HG02763 (cell line): Measurements from ENCODE around the gene C10orf105.

Experiments
- ATAC-seq: cut with Tn5 transposase; IDR thresholded peaks from one replicate; pipeline ENCODE4 v1.9.1; 2021; ENCODE audit warnings: mild to moderate bottlenecking, moderate library complexity; ENCODE audit not compliant: unreplicated experiment

Gene C10orf105

GRCh38 chr10:71717056-71717455 lies 2.5 kb downstream of the C10orf105 start:
- no peak for ATAC-seq

- no peak for ATAC-seq
These were observed 3.2 kb downstream of the C10orf105 start for GRCh38 chr10:71716426-71716825.

- ATAC-seq: no peak
These were observed 3.7 kb downstream of the C10orf105 start for GRCh38 chr10:71715860-71716259.

GRCh38 chr10:71715026-71715425 lies 4.6 kb downstream of the C10orf105 start:
- no peak for ATAC-seq

- no peak for ATAC-seq
These were observed 5.0 kb downstream of the C10orf105 start for GRCh38 chr10:71714592-71714991.

GRCh38 chr10:71714031-71714410 lies 5.6 kb downstream of the C10orf105 start:
- no peak for ATAC-seq

- ATAC-seq: no peak
These were observed 6.2 kb downstream of the C10orf105 start for GRCh38 chr10:71713135-71714030.

GRCh38 chr10:71712572-71713134 lies 6.9 kb downstream of the C10orf105 start:
- no peak for ATAC-seq

- no peak for ATAC-seq
These were observed 7.4 kb downstream of the C10orf105 start for GRCh38 chr10:71712170-71712569.

GRCh38 chr10:71711052-71711623 lies 8.4 kb downstream of the C10orf105 start:
- ATAC-seq: no peak

GRCh38 chr10:71710519-71710918 lies 9.1 kb downstream of the C10orf105 start:
- no peak for ATAC-seq

- no peak for ATAC-seq
These were observed 10.4 kb downstream of the C10orf105 start for GRCh38 chr10:71708897-71709882.

- ATAC-seq: no peak
These were observed 11.3 kb downstream of the C10orf105 start for GRCh38 chr10:71708301-71708703.

GRCh38 chr10:71707240-71707789 lies 12.3 kb downstream of the C10orf105 start:
- ATAC-seq: no peak

GRCh38 chr10:71706216-71707121 lies 13.1 kb downstream of the C10orf105 start:
- ATAC-seq: no peak

- ATAC-seq: no peak
These were observed 14.0 kb downstream of the C10orf105 start for GRCh38 chr10:71705582-71705981.

- no peak for ATAC-seq
These were observed 14.8 kb downstream of the C10orf105 start for GRCh38 chr10:71704816-71705215.

GRCh38 chr10:71703577-71703976 lies 16.0 kb downstream of the C10orf105 start:
- no peak for ATAC-seq

- ATAC-seq: no peak
These were observed 18.0 kb downstream of the C10orf105 start for GRCh38 chr10:71701496-71702132.
